Measurements from ENCODE around the gene DHDDS.

DNA sequence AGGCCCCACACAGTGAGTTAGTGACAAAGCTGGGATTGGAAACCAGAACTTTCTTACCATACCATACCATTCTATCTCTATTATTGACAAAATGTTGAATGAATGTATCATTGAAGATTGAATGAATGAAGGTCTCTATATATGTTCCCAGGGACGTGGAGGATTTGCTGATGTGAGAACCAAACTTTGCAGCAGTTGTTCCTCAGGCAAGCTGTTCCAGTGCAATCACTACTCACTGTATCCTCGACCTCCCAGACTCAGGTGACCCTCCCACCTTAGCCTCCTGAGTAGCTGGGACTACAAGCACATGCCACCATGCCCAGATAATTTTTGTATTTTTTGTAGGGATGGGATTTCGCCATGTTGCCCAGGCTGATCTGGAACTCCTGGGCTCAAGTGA lies 33.1 kb upstream of the DHDDS start:
- TF ChIP-seq, protein P1, sequence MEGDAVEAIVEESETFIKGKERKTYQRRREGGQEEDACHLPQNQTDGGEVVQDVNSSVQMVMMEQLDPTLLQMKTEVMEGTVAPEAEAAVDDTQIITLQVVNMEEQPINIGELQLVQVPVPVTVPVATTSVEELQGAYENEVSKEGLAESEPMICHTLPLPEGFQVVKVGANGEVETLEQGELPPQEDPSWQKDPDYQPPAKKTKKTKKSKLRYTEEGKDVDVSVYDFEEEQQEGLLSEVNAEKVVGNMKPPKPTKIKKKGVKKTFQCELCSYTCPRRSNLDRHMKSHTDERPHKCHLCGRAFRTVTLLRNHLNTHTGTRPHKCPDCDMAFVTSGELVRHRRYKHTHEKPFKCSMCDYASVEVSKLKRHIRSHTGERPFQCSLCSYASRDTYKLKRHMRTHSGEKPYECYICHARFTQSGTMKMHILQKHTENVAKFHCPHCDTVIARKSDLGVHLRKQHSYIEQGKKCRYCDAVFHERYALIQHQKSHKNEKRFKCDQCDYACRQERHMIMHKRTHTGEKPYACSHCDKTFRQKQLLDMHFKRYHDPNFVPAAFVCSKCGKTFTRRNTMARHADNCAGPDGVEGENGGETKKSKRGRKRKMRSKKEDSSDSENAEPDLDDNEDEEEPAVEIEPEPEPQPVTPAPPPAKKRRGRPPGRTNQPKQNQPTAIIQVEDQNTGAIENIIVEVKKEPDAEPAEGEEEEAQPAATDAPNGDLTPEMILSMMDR (IDR thresholded peaks at IDR 0.05; ENCODE audit: low read depth, low read length) = no peak
- TF ChIP-seq POLR2A (IDR thresholded peaks at IDR 0.05; ENCODE audit: extremely low read depth, insufficient read length) (no peak), MAX (IDR thresholded peaks at IDR 0.05; ENCODE audit: low read depth, low read length) (no peak)

Data from NB4 (cell line).